Measurements from ENCODE around the gene MRPS27. TPM values are rescaled to one million over a fixed set of nuclear protein-coding genes. Genes with fewer than 3 reads are reported as not detected.

The MRPS27 gene
- total and polyA plus RNA-seq, 9 of the 15 experiments (the other 6 are each of a cell fraction or from before 2014, with no cell fraction given): 73.6 to 144 (median 106) TPM

DNA sequence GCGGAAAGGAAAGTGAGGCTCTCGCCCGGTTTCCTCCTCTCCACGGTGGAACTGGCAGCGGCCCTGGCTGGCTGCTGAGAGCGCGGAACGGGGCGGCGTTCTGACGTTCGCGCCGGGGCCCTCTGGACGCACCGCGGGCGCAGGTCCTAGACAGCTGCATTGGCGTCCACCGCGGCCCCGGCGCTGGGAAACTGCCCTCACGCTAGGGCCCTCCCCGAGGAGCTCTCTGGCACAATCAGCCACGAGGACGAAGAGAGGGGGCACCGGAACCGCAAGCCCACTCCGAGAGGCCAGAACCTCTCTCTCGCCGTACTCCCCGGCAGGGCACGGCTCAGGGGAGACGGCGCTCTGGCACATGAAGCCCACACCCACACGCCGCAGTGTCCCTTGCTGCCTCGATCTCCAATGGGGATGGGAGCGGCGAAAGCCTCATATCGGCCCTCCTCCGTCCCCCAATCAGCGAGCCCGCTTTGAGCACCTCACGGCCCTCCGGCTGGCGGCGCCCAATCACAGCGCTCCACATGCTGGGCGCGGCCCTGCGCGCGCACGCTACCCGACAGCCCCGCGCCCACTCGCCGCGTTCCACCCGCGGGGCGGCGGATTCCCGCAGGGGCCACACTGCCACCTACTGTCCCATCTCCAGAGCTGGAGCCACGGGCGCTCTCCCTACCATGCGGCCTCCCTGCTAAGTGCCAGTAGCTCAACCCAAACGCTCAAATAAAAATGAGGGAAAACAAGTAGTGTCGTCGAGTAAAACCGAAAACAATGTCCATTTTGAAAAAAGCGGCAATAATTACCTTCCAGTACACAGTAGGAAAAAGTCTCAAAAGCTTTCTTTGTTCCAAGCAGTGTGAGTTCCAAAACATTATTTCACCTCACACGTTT is 11.8 kb downstream of the MRPS27 start (continued):
- TF ChIP-seq CREB3L1 (IDR thresholded peaks at IDR 0.05; ENCODE audit: borderline replicate concordance, low read depth) (peak; percentile 64; the same call in 1 of the 2 replicates), SAFB (IDR thresholded peaks at IDR 0.05; ENCODE audit: borderline replicate concordance, low read depth, low read length) (peak; percentile 96), CCAR2 (IDR thresholded peaks at IDR 0.05; ENCODE audit: low read depth, low read length) (no peak), RNF2 (IDR thresholded peaks at IDR 0.05) (peak; percentile 59), BHLHE40 (IDR thresholded peaks at IDR 0.05; ENCODE audit: low read length) (peak; percentile 45), TFE3 (CRISPR knock-in tag; IDR thresholded peaks at IDR 0.05) (no peak), KLF1 (tag; IDR thresholded peaks at IDR 0.05) (peak; percentile 60; the same call in 1 of the 2 replicates), MLLT1 (IDR thresholded peaks at IDR 0.05) (peak; percentile 29 to 81; a peak in 3 of 4 replicates)
- TF ChIP-seq, protein P1, sequence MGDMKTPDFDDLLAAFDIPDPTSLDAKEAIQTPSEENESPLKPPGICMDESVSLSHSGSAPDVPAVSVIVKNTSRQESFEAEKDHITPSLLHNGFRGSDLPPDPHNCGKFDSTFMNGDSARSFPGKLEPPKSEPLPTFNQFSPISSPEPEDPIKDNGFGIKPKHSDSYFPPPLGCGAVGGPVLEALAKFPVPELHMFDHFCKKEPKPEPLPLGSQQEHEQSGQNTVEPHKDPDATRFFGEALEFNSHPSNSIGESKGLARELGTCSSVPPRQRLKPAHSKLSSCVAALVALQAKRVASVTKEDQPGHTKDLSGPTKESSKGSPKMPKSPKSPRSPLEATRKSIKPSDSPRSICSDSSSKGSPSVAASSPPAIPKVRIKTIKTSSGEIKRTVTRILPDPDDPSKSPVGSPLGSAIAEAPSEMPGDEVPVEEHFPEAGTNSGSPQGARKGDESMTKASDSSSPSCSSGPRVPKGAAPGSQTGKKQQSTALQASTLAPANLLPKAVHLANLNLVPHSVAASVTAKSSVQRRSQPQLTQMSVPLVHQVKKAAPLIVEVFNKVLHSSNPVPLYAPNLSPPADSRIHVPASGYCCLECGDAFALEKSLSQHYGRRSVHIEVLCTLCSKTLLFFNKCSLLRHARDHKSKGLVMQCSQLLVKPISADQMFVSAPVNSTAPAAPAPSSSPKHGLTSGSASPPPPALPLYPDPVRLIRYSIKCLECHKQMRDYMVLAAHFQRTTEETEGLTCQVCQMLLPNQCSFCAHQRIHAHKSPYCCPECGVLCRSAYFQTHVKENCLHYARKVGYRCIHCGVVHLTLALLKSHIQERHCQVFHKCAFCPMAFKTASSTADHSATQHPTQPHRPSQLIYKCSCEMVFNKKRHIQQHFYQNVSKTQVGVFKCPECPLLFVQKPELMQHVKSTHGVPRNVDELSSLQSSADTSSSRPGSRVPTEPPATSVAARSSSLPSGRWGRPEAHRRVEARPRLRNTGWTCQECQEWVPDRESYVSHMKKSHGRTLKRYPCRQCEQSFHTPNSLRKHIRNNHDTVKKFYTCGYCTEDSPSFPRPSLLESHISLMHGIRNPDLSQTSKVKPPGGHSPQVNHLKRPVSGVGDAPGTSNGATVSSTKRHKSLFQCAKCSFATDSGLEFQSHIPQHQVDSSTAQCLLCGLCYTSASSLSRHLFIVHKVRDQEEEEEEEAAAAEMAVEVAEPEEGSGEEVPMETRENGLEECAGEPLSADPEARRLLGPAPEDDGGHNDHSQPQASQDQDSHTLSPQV (IDR thresholded peaks at IDR 0.05): peak; percentile 93
- TF ChIP-seq, protein P2, sequence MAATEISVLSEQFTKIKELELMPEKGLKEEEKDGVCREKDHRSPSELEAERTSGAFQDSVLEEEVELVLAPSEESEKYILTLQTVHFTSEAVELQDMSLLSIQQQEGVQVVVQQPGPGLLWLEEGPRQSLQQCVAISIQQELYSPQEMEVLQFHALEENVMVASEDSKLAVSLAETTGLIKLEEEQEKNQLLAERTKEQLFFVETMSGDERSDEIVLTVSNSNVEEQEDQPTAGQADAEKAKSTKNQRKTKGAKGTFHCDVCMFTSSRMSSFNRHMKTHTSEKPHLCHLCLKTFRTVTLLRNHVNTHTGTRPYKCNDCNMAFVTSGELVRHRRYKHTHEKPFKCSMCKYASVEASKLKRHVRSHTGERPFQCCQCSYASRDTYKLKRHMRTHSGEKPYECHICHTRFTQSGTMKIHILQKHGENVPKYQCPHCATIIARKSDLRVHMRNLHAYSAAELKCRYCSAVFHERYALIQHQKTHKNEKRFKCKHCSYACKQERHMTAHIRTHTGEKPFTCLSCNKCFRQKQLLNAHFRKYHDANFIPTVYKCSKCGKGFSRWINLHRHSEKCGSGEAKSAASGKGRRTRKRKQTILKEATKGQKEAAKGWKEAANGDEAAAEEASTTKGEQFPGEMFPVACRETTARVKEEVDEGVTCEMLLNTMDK (IDR thresholded peaks at IDR 0.05; ENCODE audit: borderline replicate concordance, insufficient read depth, low read depth, low read length, poor library complexity, severe bottlenecking): peak; percentile 91
